GM12801 (cell line): Measurements from ENCODE around the gene TLCD2.

Experiments used
- CTCF ChIP-seq: IDR thresholded peaks from one replicate; pipeline ENCODE4 v1.5.1; 2011; ENCODE audit warnings: control low read depth; ENCODE audit not compliant: insufficient read length; ENCODE audit errors: extremely low read depth

Gene TLCD2

GRCh38 chr17:1737531-1738291, 27.5 kb upstream of the TLCD2 start:
- no peak for TF ChIP-seq CTCF

DNA sequence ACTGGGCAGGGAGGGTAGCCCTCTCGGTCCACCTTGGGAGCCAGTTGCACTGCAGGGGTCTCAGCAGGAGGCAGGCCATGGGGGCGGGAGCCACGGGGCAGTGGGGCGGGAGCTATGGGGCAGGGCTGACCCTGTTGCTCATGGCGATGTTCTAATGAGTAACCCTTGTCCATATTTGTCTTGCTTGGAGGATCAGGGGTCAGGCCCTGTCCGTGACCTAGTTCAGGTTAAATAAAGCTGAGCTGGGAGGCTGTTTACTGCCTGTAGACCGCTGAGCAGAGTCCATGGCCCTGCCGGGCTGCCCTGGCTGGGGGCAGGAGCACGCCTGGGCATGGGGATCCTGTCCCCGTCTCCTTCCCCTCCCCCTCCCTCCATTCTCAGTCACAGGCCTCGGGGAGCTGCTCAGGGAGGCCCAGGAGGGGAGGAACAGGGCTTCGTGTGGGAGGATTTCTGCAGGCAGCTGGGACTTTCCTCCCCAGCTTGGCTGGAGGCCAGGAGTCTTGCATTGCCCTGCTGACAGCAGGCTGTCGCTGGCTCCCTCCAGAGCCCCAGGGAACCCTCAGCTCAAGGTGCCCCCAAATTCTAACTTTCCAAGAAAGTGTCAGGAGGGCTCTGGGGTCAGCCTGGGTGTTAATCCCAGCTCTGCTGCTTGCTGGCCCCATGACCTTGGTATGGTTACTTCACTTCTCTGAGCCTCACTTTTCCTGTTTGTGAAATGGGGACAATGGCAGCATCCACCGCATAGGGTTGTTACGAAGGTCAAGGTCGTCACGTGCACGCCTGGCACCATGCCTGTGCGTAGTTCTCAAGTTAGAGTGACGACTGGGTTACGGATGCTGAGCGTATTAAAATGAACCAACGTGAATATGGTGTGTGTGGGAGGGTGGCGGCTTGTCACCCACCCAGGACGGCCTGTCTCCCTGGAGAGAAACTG, 26.4 kb upstream of the TLCD2 start:
- no peak for TF ChIP-seq CTCF

- TF ChIP-seq CTCF = no peak
Observed at GRCh38 chr17:1735834-1736347, 25.7 kb upstream of the TLCD2 start.

- no peak for TF ChIP-seq CTCF
Observed at GRCh38 chr17:1735418-1735817, 25.2 kb upstream of the TLCD2 start.

DNA sequence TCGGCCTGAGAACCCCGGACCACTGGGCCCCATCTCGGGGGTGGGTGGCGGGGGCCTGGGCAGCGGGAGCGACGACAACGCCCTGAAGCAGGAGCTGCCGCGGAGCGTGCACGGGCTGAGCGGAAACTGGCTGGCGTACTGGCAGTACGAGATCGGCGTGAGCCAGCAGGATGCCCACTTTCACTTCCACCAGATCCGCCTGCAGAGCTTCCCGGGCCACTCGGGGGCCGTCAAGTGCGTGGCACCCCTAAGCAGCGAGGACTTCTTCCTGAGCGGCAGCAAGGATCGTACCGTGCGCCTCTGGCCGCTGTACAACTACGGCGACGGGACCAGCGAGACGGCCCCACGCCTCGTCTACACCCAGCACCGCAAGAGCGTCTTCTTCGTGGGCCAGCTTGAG, 23.6 kb upstream of the TLCD2 start:
- no peak for TF ChIP-seq CTCF

DNA sequence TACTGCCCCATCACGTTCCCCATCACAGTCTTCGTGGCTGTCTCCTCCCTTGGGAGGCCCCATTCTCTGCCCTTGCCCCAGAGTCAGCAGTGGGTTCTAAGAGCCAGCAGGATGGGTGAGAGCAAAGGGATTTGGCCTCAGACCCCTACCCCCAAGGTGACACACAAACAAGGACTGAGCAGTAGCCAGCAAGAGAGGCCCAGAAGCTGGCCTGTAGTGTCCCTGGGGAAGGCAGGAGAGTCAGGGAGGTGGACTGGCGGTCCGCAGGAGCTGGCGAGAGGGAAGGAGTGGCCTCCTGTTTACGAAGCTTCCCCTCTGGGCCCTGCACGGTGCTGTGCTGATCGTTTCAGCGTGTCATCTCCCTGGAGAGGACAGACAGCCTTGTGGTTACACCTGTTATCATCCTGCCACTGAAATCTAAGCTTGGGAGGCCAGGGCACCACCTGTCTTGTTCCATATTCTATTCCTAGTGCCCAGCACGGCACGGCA, 22.7 kb upstream of the TLCD2 start:
- no peak for TF ChIP-seq CTCF

GRCh38 chr17:1732241-1732832, 22.2 kb upstream of the TLCD2 start:
- TF ChIP-seq CTCF = no peak
